ENCODE results near the gene SIPA1L2. TPM values are rescaled to one million over a fixed set of nuclear protein-coding genes. Genes with fewer than 3 reads are reported as not detected.

Gene SIPA1L2
- total RNA-seq, 3 donors from 2014 or later = 16.3 to 46.9 (median 35.9) TPM

- no peaks in the 10 kb centered on the region for H3K36me3 ChIP-seq
- no peaks in the 10 kb centered on the region for H3K9me3 ChIP-seq
- intact Hi-C loops (cut with DNase I; ENCODE audit: low total_unique reads) = loop anchor here (10.0 kb wide), 1 partner anchor 770 kb away; no protein-coding TSS in a partner anchor
- DNase-seq (ENCODE audit: low spot score in 2 of 2) = no peak
- no peak overlapping the region for H3K4me3 ChIP-seq
- no peak for TF ChIP-seq POLR2AphosphoS5 (IDR thresholded peaks at IDR 0.05)
- no peak for TF ChIP-seq CTCF (IDR thresholded peaks at IDR 0.05)
- TF ChIP-seq POLR2A (IDR thresholded peaks at IDR 0.05) = no peak
- no peak overlapping the region for H3K27ac ChIP-seq
- H3K27me3 ChIP-seq = no peaks in the 10 kb centered on the region
- peaks cover 0 to 3% of the 10 kb centered on the region in 2 donors for H3K4me1 ChIP-seq
Observed at GRCh38 chr1:232635279-232635678, 5.3 kb upstream of the SIPA1L2 start.

DNA sequence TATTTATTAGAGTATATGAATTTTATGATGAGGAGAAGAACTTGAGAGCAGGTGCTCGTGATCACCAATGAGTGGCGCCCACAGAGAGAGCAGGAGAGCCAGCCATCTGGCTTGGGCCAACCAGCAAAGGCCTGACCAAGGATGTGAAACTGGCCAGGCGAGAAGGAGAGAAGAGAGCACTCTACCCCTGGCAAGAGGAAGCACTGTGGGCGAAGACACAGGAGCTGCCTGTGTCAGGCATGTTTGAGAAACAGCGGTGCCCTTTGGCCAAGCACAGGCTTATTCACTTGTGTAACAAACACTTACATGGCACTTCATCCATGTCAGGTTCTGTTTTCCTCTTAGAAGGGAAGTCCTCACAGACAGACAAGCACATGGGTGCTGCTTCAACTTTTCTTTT lies 4.2 kb upstream of the SIPA1L2 start:
- Histone ChIP-seq H3K27me3 (no peaks in the 10 kb centered on the region), H3K9me3 (no peaks in the 10 kb centered on the region), H3K36me3 (no peaks in the 10 kb centered on the region), H3K27ac (no peak overlapping the region), H3K4me1 (peaks cover 0 to 3% of the 10 kb centered on the region in 2 donors), H3K4me3 (no peak overlapping the region)
- peak in 1 of 2 donors; percentile 75 for DNase-seq (ENCODE audit: low spot score in 2 of 2)
- intact Hi-C loops (cut with DNase I; ENCODE audit: low total_unique reads) = loop anchor here (10.0 kb wide), 1 partner anchor 769 kb away; no protein-coding TSS in a partner anchor
- TF ChIP-seq POLR2AphosphoS5 (IDR thresholded peaks at IDR 0.05) = peak in 1 of 3 donors; percentile 38
- no peak for TF ChIP-seq CTCF (IDR thresholded peaks at IDR 0.05)

DNA sequence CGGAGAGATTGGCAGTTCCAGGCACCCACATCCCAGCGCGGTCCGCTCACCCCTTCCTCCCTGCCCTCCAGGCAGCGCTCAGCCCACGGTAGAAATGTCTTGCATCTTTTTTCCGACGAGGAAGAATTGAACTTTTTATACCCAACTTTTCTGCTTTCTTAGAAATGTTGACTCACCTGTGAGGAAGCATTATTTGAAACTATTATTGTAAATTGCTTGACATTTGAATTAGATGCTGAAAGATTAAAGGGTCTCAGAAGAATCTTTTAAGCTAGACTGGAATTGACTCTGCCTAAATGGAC lies 912 bp upstream of the SIPA1L2 start:
- no peak for DNase-seq (ENCODE audit: low spot score in 2 of 2)
- Histone ChIP-seq H3K4me3 (peak overlapping the region; percentile 72 to 89 (median 83)), H3K27ac (peak overlapping the region; percentile 94 to 96), H3K9me3 (no peaks in the 10 kb centered on the region), H3K27me3 (no peaks in the 10 kb centered on the region), H3K36me3 (no peaks in the 10 kb centered on the region), H3K4me1 (peaks cover 3 to 7% of the 10 kb centered on the region in 2 donors)
- TF ChIP-seq CTCF (IDR thresholded peaks at IDR 0.05) (peak in 1 of 3 donors; percentile 0), POLR2A (IDR thresholded peaks at IDR 0.05) (no peak), POLR2AphosphoS5 (IDR thresholded peaks at IDR 0.05) (no peak)
- intact Hi-C loops (cut with DNase I; ENCODE audit: low total_unique reads) = loop anchor here (10.0 kb wide), 1 partner anchor 766 kb away; no protein-coding TSS in a partner anchor

GRCh38 chr1:232629250-232630046 lies 485 bp downstream of the SIPA1L2 start:
- Histone ChIP-seq H3K27me3 (no peaks in the 10 kb centered on the region), H3K4me3 (peak overlapping the region; percentile 72 to 89 (median 83)), H3K36me3 (no peaks in the 10 kb centered on the region), H3K27ac (peak overlapping the region; percentile 94 to 96), H3K4me1 (peaks cover 3 to 7% of the 10 kb centered on the region in 2 donors), H3K9me3 (no peaks in the 10 kb centered on the region)
- intact Hi-C loops (cut with DNase I; ENCODE audit: low total_unique reads) = loop anchor here (10.0 kb wide), 1 partner anchor 765 kb away; no protein-coding TSS in a partner anchor
- no peak for DNase-seq (ENCODE audit: low spot score in 2 of 2)
- no peak for TF ChIP-seq CTCF (IDR thresholded peaks at IDR 0.05)
- no peak for TF ChIP-seq POLR2AphosphoS5 (IDR thresholded peaks at IDR 0.05)
- TF ChIP-seq POLR2A (IDR thresholded peaks at IDR 0.05) = no peak
